ENCODE measurements around the gene CCDC69. TPM values are rescaled to one million over a fixed set of nuclear protein-coding genes. Genes with fewer than 3 reads are reported as not detected.

The CCDC69 gene
- total RNA-seq, 1 donor from 2014 or later: 101 TPM

DNA sequence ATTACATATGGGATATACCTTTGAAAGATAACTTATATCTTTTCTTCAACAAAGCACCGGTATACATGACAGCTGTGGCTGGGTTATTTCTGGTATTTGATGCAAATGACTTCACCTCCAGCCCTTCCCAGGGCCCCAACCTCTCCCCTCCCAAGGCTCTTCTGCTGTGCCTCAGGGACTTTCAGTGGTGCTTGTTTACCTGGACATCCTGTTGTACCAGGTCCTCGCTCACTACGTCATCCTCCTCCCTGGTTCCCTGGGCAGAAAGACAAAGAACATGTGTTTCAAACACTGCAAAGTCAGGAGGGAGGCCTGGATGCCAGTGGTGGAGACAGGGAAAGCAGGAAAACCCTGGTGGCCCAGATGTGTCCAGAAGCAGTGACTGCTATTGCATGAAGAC lies 89.7 kb downstream of the CCDC69 start:
- DNase-seq (ENCODE audit: low spot score in 2 of 2): no peak
- intact Hi-C loops (cut with DNase I): no loop called here
- Histone ChIP-seq H3K9me3 (no peaks in the 10 kb centered on the region), H3K4me1 (no peaks in the 10 kb centered on the region), H3K27ac (no peak overlapping the region), H3K36me3 (peaks cover 96 to 100% of the 10 kb centered on the region in 2 donors), H3K4me3 (no peak overlapping the region), H3K27me3 (no peaks in the 10 kb centered on the region)
- TF ChIP-seq, protein P1, sequence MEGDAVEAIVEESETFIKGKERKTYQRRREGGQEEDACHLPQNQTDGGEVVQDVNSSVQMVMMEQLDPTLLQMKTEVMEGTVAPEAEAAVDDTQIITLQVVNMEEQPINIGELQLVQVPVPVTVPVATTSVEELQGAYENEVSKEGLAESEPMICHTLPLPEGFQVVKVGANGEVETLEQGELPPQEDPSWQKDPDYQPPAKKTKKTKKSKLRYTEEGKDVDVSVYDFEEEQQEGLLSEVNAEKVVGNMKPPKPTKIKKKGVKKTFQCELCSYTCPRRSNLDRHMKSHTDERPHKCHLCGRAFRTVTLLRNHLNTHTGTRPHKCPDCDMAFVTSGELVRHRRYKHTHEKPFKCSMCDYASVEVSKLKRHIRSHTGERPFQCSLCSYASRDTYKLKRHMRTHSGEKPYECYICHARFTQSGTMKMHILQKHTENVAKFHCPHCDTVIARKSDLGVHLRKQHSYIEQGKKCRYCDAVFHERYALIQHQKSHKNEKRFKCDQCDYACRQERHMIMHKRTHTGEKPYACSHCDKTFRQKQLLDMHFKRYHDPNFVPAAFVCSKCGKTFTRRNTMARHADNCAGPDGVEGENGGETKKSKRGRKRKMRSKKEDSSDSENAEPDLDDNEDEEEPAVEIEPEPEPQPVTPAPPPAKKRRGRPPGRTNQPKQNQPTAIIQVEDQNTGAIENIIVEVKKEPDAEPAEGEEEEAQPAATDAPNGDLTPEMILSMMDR (IDR thresholded peaks at IDR 0.05): no peak

DNA sequence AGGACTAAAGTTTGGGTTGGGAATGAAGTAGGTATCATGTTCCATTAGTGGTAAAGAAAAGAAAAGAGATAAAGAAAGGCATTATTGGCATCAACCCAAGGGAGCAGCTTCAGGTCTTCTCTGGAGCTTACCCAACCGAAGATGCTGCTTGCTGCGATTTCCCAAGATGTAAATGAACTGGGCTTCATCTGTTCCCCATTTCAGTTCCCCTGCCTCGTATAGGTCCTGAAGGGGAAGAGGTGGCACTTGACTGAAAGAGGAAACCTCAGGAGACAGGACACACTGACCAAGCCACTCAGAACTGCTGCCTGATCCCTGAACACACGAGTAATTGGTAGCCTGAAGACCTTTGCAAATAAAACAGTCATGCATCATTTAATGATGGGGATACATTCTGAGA lies 90.9 kb downstream of the CCDC69 start:
- H3K9me3 ChIP-seq: no peaks in the 10 kb centered on the region
- TF ChIP-seq, protein P1 (IDR thresholded peaks at IDR 0.05): no peak
- H3K27me3 ChIP-seq: no peaks in the 10 kb centered on the region
- no peak for DNase-seq (ENCODE audit: low spot score in 2 of 2)
- H3K36me3 ChIP-seq: peaks cover 94 to 100% of the 10 kb centered on the region in 2 donors
- H3K4me1 ChIP-seq: no peaks in the 10 kb centered on the region
- intact Hi-C loops (cut with DNase I): no loop called here
- H3K27ac ChIP-seq: no peak overlapping the region
- H3K4me3 ChIP-seq: no peak overlapping the region

Other genes with a start within 250 kb of the CCDC69 start
- 2,056 TPM for gene GPX3, start 203.5 kb downstream of the CCDC69 start, total RNA-seq
- 54.6 TPM for gene TNIP1, start 143.1 kb downstream of the CCDC69 start, total RNA-seq
- gene ANXA6, start 66.3 kb downstream of the CCDC69 start, total RNA-seq: 334 TPM
- gene GM2A, start 29.1 kb upstream of the CCDC69 start, total RNA-seq: 15.0 TPM
- gene SLC36A3, start 79.7 kb upstream of the CCDC69 start, total RNA-seq: not detected
- gene SLC36A2, start 123.5 kb upstream of the CCDC69 start, total RNA-seq: 0.75 TPM
- gene SLC36A1, start 223.5 kb upstream of the CCDC69 start, total RNA-seq: 19.9 TPM